Panc1 (cell line): ENCODE data around the gene CDC42BPA. TPM values are rescaled to one million over a fixed set of nuclear protein-coding genes. Genes with fewer than 3 reads are reported as not detected.

Experiments used
- ATAC-seq: fragments of 200-7000 bp; cut with Tn5 transposase; 2 replicates; pipeline ENCODE4 v1.9.1; 2020; ENCODE audit warnings: mild to moderate bottlenecking, moderate library complexity
- BruUV-seq: library from RNA; stranded (reverse); fragments of 400-500 nt; replicated peaks from 2 replicates; lab custom pipeline; 2021; lab: Mats Ljungman, UMichigan
- CTCF ChIA-PET: fragments of 300-600 bp; sonication (Branson Sonifier 250); formaldehyde crosslinking; loops from one replicate; lab custom pipeline; 2022; ENCODE audit warnings: antibody characterized with exemption; lab: Charles Lee
- POLR2A ChIA-PET: fragments of 300-600 bp; sonication (Branson Sonifier 250); formaldehyde crosslinking; loops from one replicate; lab custom pipeline; 2022; ENCODE audit warnings: antibody characterized with exemption; lab: Charles Lee
- DNase-seq: peaks from one replicate; pipeline ENCODE4 v3.0.0-alpha.2; 2010; ENCODE audit warnings: low read depth, low spot score
- H3K27ac ChIP-seq: 2 replicates; pipeline ENCODE4 v1.5.1; 2011; ENCODE audit warnings: mild to moderate bottlenecking, low read length, inconsistent platforms
- H3K27me3 ChIP-seq: fragments of 200-500 bp; sonication (Bioruptor generic); 2 replicates; pipeline ENCODE4 v1.6.0; 2014; ENCODE audit warnings: low read length, inconsistent platforms; ENCODE audit not compliant: control insufficient read depth, insufficient read depth
- H3K36me3 ChIP-seq: fragments of 200-500 bp; sonication (Bioruptor generic); 2 replicates; pipeline ENCODE4 v1.5.1; 2014; ENCODE audit warnings: inconsistent platforms, mild to moderate bottlenecking, low read length, moderate library complexity; ENCODE audit not compliant: control insufficient read depth, insufficient read depth
- H3K4me1 ChIP-seq: 2 replicates; pipeline ENCODE4 v1.5.1; 2011; ENCODE audit warnings: inconsistent platforms, mild to moderate bottlenecking, low read length, moderate library complexity; ENCODE audit not compliant: control insufficient read depth, insufficient read depth
- H3K4me3 ChIP-seq, 2 experiments: 2 replicates each; pipeline ENCODE4 v1.5.1; 2011 to 2012; ENCODE audit warnings: low read depth in 2 of 2, low read length in 2 of 2, mild to moderate bottlenecking in 2 of 2, inconsistent platforms in 1 of 2, moderate library complexity in 1 of 2
- H3K9me3 ChIP-seq: fragments of 200-500 bp; sonication (Bioruptor generic); 2 replicates; pipeline ENCODE4 v1.5.1; 2014; ENCODE audit warnings: low read depth, mild to moderate bottlenecking, inconsistent platforms, low read length, moderate library complexity; ENCODE audit not compliant: control insufficient read depth, insufficient read depth
- POLR2AphosphoS5 ChIP-seq: IDR thresholded peaks from 2 replicates; pipeline ENCODE4 v1.6.1; 2012; ENCODE audit warnings: mild to moderate bottlenecking, low read depth, low read length, moderate library complexity
- SIN3A ChIP-seq: IDR thresholded peaks from 2 replicates; pipeline ENCODE4 v1.6.1; 2012; ENCODE audit warnings: low read depth, mild to moderate bottlenecking, low read length, moderate library complexity, borderline replicate concordance; ENCODE audit not compliant: insufficient read depth
- TCF7L2 ChIP-seq: IDR thresholded peaks from 2 replicates; pipeline ENCODE4 v1.6.1; 2011; ENCODE audit warnings: mild to moderate bottlenecking, low read depth, low read length, inconsistent platforms
- in situ Hi-C: cut with HindIII; loops from 2 replicates; pipeline ENCODE4 v1.10.0; 2016; ENCODE audit warnings: low sequenced_read_pairs, low pct_unique_long_range_greater_than_20kb
- intact Hi-C: fragments of 100-400 bp; cut with micrococcal nuclease; formaldehyde crosslinking; loops from one replicate; pipeline ENCODE4 v1.10.0; 2022; ENCODE audit not compliant: unreplicated experiment
- total RNA-seq: library from RNA; stranded (reverse); gene quantifications from one replicate; pipeline ENCODE4 v1.2.1, GENCODE V29; 2021; ENCODE audit not compliant: unreplicated experiment
- TF ChIP-seq, protein P1 (sequence below), 2 experiments: IDR thresholded peaks; 2 replicates each; pipeline ENCODE4 v1.6.1; 2011 to 2012; ENCODE audit warnings: low read depth in 2 of 2, control low read depth in 1 of 2, low read length in 1 of 2, mild to moderate bottlenecking in 1 of 2, moderate library complexity in 1 of 2; ENCODE audit not compliant: insufficient read depth in 1 of 2
- TF ChIP-seq, protein P2 (sequence below): fragments of 450-650 bp; IDR thresholded peaks from 2 replicates; pipeline ENCODE4 v1.5.1; 2017; ENCODE audit warnings: mild to moderate bottlenecking

Gene CDC42BPA
- total RNA-seq, 1 experiment from 2014 or later = 32.8 TPM

DNA sequence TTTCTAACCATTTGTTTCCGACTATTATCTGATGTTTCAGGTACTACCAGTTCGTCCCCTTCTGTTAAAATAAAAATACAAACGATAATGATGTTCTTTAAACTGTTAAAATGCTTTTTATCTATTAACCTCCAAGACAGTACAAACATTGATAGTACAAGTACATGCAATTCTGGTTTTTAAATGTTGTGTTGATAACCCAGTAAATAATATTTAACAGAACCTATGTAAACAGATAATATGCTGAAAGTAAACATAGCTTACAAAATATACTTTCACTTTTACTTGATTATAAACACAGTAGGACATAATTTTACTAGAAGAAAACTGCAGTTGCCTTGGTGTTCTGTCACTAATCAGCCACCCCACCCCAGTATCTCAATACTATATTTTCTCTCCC, 301.3 kb downstream of the CDC42BPA start:
- POLR2A ChIA-PET = no interaction called here
- H3K4me3 ChIP-seq = no peak overlapping the region
- peaks cover 3% of the 10 kb centered on the region for H3K36me3 ChIP-seq
- H3K27ac ChIP-seq = no peak overlapping the region
- CTCF ChIA-PET = no interaction called here
- no peaks in the 10 kb centered on the region for H3K27me3 ChIP-seq
- no TSS peak for BruUV-seq
- no peak for ATAC-seq
- in situ Hi-C loops (no loop called here), intact Hi-C loops (no loop called here)
- DNase-seq = no peak
- no peak for TF ChIP-seq SIN3A
- no peaks in the 10 kb centered on the region for H3K4me1 ChIP-seq
- H3K9me3 ChIP-seq = no peaks in the 10 kb centered on the region

DNA sequence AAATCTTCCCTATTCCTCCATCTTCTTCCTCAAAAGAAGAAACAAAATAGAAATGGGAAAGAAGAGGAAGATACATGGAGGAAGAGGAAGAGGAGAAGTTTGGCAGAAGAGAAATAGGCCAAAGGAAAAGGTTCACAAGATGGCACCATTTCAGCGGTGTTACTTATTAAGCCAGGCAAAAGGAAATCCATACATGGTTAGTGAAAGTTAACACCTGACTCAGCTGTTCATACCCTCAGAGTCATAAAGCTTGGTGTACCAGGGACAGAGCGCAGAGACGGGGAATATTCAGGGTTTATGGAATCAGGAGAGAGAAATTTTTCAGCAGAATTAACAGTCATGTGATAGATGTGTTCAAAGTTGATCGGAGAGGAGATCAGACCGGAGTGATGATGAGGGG, 307.6 kb downstream of the CDC42BPA start:
- TF ChIP-seq, protein P1, sequence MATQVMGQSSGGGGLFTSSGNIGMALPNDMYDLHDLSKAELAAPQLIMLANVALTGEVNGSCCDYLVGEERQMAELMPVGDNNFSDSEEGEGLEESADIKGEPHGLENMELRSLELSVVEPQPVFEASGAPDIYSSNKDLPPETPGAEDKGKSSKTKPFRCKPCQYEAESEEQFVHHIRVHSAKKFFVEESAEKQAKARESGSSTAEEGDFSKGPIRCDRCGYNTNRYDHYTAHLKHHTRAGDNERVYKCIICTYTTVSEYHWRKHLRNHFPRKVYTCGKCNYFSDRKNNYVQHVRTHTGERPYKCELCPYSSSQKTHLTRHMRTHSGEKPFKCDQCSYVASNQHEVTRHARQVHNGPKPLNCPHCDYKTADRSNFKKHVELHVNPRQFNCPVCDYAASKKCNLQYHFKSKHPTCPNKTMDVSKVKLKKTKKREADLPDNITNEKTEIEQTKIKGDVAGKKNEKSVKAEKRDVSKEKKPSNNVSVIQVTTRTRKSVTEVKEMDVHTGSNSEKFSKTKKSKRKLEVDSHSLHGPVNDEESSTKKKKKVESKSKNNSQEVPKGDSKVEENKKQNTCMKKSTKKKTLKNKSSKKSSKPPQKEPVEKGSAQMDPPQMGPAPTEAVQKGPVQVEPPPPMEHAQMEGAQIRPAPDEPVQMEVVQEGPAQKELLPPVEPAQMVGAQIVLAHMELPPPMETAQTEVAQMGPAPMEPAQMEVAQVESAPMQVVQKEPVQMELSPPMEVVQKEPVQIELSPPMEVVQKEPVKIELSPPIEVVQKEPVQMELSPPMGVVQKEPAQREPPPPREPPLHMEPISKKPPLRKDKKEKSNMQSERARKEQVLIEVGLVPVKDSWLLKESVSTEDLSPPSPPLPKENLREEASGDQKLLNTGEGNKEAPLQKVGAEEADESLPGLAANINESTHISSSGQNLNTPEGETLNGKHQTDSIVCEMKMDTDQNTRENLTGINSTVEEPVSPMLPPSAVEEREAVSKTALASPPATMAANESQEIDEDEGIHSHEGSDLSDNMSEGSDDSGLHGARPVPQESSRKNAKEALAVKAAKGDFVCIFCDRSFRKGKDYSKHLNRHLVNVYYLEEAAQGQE (IDR thresholded peaks at IDR 0.05; ENCODE audit: insufficient read depth in 1 of 2, low read depth in 2 of 2, low read length in 1 of 2) = no peak
- TF ChIP-seq, protein P2, sequence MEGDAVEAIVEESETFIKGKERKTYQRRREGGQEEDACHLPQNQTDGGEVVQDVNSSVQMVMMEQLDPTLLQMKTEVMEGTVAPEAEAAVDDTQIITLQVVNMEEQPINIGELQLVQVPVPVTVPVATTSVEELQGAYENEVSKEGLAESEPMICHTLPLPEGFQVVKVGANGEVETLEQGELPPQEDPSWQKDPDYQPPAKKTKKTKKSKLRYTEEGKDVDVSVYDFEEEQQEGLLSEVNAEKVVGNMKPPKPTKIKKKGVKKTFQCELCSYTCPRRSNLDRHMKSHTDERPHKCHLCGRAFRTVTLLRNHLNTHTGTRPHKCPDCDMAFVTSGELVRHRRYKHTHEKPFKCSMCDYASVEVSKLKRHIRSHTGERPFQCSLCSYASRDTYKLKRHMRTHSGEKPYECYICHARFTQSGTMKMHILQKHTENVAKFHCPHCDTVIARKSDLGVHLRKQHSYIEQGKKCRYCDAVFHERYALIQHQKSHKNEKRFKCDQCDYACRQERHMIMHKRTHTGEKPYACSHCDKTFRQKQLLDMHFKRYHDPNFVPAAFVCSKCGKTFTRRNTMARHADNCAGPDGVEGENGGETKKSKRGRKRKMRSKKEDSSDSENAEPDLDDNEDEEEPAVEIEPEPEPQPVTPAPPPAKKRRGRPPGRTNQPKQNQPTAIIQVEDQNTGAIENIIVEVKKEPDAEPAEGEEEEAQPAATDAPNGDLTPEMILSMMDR = no peak
- no peak for TF ChIP-seq POLR2AphosphoS5
- no peak for TF ChIP-seq SIN3A
- H3K36me3 ChIP-seq = peaks cover 3% of the 10 kb centered on the region
- POLR2A ChIA-PET = no interaction called here
- H3K4me3 ChIP-seq = no peak overlapping the region
- no peaks in the 10 kb centered on the region for H3K27me3 ChIP-seq
- no peak for DNase-seq
- H3K9me3 ChIP-seq = no peaks in the 10 kb centered on the region
- intact Hi-C loops (no loop called here), in situ Hi-C loops (no loop called here)
- no peaks in the 10 kb centered on the region for H3K4me1 ChIP-seq
- BruUV-seq = no TSS peak
- no peak for ATAC-seq
- CTCF ChIA-PET = no interaction called here
- H3K27ac ChIP-seq = no peak overlapping the region

DNA sequence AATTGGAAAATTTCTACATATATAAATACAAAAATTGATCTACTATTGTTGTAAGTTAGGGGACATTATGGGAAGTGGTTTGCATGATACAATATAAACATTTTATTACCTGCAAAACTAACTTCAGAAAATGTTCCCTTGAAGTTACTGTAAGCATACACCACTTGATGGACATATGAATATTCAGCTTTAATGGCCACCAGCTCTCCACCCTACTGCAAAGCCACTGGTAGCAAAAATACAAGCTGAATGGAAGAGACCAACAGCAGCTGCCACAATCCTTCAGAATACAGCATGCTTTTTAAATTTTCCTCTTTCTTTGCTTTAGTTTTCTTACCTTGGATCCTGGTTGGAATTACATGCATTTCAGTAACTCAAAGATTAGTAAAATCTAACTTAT, 308.4 kb downstream of the CDC42BPA start:
- ChIA-PET POLR2A (no interaction called here), CTCF (interaction anchor here (0.6 kb wide), 1 partner anchor 210 kb away, joined by 3 read pairs; no protein-coding TSS in a partner anchor)
- ATAC-seq (no peak), DNase-seq (no peak)
- in situ Hi-C loops = no loop called here
- no peaks in the 10 kb centered on the region for H3K9me3 ChIP-seq
- TF ChIP-seq SIN3A (no peak), POLR2AphosphoS5 (no peak), TCF7L2 (no peak)
- TF ChIP-seq, protein P2 = no peak
- TF ChIP-seq, protein P1 (IDR thresholded peaks at IDR 0.05; ENCODE audit: insufficient read depth in 1 of 2, low read depth in 2 of 2, low read length in 1 of 2) = no peak
- peaks cover 8% of the 10 kb centered on the region; the same call in 1 of the 2 replicates for H3K36me3 ChIP-seq
- H3K27me3 ChIP-seq = no peaks in the 10 kb centered on the region
- intact Hi-C loops = no loop called here
- H3K4me1 ChIP-seq = no peaks in the 10 kb centered on the region
- BruUV-seq = no TSS peak
- H3K4me3 ChIP-seq = no peak overlapping the region
- no peak overlapping the region for H3K27ac ChIP-seq
